PFSK-1 (cell line): ENCODE measurements around the gene KCND1.
A peak's percentile ranks its signal among the peaks of the same experiment; 100 is the strongest.

Experiments
- FOXP2 ChIP-seq: optimal IDR thresholded peaks from 2 replicates; pipeline ENCODE3; 2011; ENCODE audit warnings: borderline replicate concordance, control low read depth, inconsistent platforms; ENCODE audit not compliant: insufficient read depth; ENCODE audit errors: extremely low read length, extremely low read depth
- POLR2AphosphoS5 ChIP-seq: IDR thresholded peaks from 2 replicates; pipeline ENCODE4 v1.6.1; 2012; ENCODE audit warnings: low read depth, mild to moderate bottlenecking, control low read depth, low read length, moderate library complexity
- REST ChIP-seq, 2 experiments: IDR thresholded peaks; 2 replicates each; pipeline versions ENCODE4 v1.6.1 to v1.8.0; 2011 to 2012; ENCODE audit warnings: low read depth in 2 of 2, low read length in 2 of 2, control low read depth in 1 of 2, inconsistent platforms in 1 of 2, mild to moderate bottlenecking in 1 of 2, moderate library complexity in 1 of 2; ENCODE audit not compliant: insufficient read depth in 1 of 2
- SIN3A ChIP-seq: IDR thresholded peaks from 2 replicates; pipeline ENCODE4 v1.6.1; 2012; ENCODE audit warnings: mild to moderate bottlenecking, low read length, moderate library complexity, borderline replicate concordance; ENCODE audit not compliant: insufficient read depth
- TAF1 ChIP-seq: IDR thresholded peaks from 2 replicates; pipeline ENCODE4 v1.6.1; 2012; ENCODE audit warnings: low read length, control low read depth, borderline replicate concordance; ENCODE audit not compliant: insufficient read depth

Gene KCND1

GRCh38 chrX:48957827-48958634 lies 13.6 kb downstream of the KCND1 start:
- no peak for TF ChIP-seq SIN3A
- peak; percentile 46; the same call in 1 of the 2 replicates for TF ChIP-seq TAF1
- TF ChIP-seq POLR2AphosphoS5: 0 out of 2 replicates have a peak, but pooled peaks have one; percentile 57
- no peak for TF ChIP-seq FOXP2

- TF ChIP-seq POLR2AphosphoS5: peak; percentile 5; the same call in 1 of the 2 replicates
- no peak for TF ChIP-seq TAF1
- TF ChIP-seq FOXP2: no peak
- no peak for TF ChIP-seq SIN3A
- no peak for TF ChIP-seq REST (IDR thresholded peaks at IDR 0.05; ENCODE audit: insufficient read depth in 1 of 2, low read depth in 2 of 2, low read length in 2 of 2)
Measured at GRCh38 chrX:48957477-48957826, 14.2 kb downstream of the KCND1 start, which contains the start of gene OTUD5. Gene OTUD5, minus strand, starts transcription at chrX:48957607. Its CDS starts 37 bp downstream, at chrX:48957570.

DNA sequence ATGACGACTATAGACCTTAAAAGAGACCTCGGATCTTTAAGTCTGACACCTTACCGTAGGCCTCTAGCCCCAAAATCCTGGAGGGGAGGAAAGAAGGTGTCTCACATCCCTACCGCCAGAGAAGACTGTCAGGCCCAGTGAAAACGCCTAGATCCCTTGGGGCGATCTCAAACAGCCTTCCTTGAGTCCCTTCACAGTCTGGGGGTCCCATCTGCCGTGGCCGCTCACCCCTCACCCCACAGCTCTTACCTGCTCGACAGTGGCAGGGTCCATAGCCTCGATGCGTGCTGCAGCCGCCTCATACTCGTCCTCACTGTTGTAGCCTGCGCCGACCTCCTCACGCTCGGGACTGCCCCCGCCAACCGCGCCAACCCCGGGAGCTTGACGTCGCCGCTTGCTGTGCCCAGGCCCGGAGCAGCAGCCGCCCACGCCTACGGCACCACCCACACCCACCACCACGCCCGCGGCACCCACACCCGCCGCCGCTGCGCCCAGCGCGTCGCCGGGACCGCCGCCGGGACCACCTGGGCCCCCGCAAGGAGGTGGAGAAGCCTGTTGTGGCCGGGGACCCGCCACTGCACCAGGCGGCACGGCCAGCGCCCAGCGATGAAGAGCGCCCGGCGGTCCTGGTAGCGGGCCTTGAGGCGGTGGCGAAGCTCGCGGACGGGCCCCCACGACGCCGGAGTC lies 14.8 kb downstream of the KCND1 start:
- TF ChIP-seq TAF1 (no peak), REST (IDR thresholded peaks at IDR 0.05; ENCODE audit: insufficient read depth in 1 of 2, low read depth in 2 of 2, low read length in 2 of 2) (no peak), POLR2AphosphoS5 (no peak), SIN3A (no peak), FOXP2 (no peak)

GRCh38 chrX:48948589-48948988 lies 23.1 kb downstream of the KCND1 start:
- no peak for TF ChIP-seq REST (IDR thresholded peaks at IDR 0.05; ENCODE audit: insufficient read depth in 1 of 2, low read depth in 2 of 2, low read length in 2 of 2)
- TF ChIP-seq TAF1: no peak
- TF ChIP-seq POLR2AphosphoS5: no peak
- no peak for TF ChIP-seq FOXP2
- no peak for TF ChIP-seq SIN3A

GRCh38 chrX:48945517-48946348 lies 25.9 kb downstream of the KCND1 start:
- TF ChIP-seq POLR2AphosphoS5 (no peak), SIN3A (no peak), REST (IDR thresholded peaks at IDR 0.05; ENCODE audit: insufficient read depth in 1 of 2, low read depth in 2 of 2, low read length in 2 of 2) (no peak), FOXP2 (no peak), TAF1 (no peak)
